IPS-NIHi7 (cell line): ENCODE data around the gene ACER1.
"Not testable (repeated sequence)": the region's sequence is repeated elsewhere in the genome, so short reads cannot be mapped to it uniquely, and the experiment has no call there.

Source experiments
- DNase-seq: peaks from one replicate; pipeline ENCODE4 v3.0.0; 2012; ENCODE audit warnings: mixed read lengths; ENCODE audit errors: extremely low spot score

ACER1 gene

GRCh38 chr19:6357174-6357573 is 23.8 kb upstream of the ACER1 start:
- no peak for DNase-seq

- not testable (repeated sequence) for DNase-seq
These were observed 22.1 kb upstream of the ACER1 start for GRCh38 chr19:6355321-6356040.

GRCh38 chr19:6354098-6354674 is 20.8 kb upstream of the ACER1 start:
- no peak for DNase-seq

- no peak for DNase-seq
These were observed 19.2 kb upstream of the ACER1 start for GRCh38 chr19:6352381-6353165.

- no peak for DNase-seq
These were observed 17.3 kb upstream of the ACER1 start for GRCh38 chr19:6350688-6351087.

- not testable (repeated sequence) for DNase-seq
These were observed 15.9 kb upstream of the ACER1 start for GRCh38 chr19:6349271-6349670.

- no peak for DNase-seq
These were observed 10.1 kb upstream of the ACER1 start for GRCh38 chr19:6343462-6343861.

- peak; percentile 20 for DNase-seq
These were observed 7.2 kb upstream of the ACER1 start for GRCh38 chr19:6340493-6341201.

GRCh38 chr19:6334490-6335285 is 1.3 kb upstream of the ACER1 start:
- DNase-seq: no peak

GRCh38 chr19:6326815-6327214 is 6.6 kb downstream of the ACER1 start:
- DNase-seq: no peak

GRCh38 chr19:6325614-6326013 is 7.8 kb downstream of the ACER1 start:
- no peak for DNase-seq

GRCh38 chr19:6324757-6325156 is 8.7 kb downstream of the ACER1 start:
- no peak for DNase-seq

- DNase-seq: no peak
These were observed 11.1 kb downstream of the ACER1 start for GRCh38 chr19:6322284-6322683.

GRCh38 chr19:6319376-6319775 is 14.0 kb downstream of the ACER1 start:
- no peak for DNase-seq

- DNase-seq: no peak
These were observed 14.6 kb downstream of the ACER1 start for GRCh38 chr19:6318772-6319171.

GRCh38 chr19:6315646-6316045 is 17.8 kb downstream of the ACER1 start:
- not testable (repeated sequence) for DNase-seq

GRCh38 chr19:6313398-6313969 is 19.9 kb downstream of the ACER1 start:
- no peak for DNase-seq

GRCh38 chr19:6312018-6312417 is 21.4 kb downstream of the ACER1 start:
- no peak for DNase-seq

- DNase-seq: no peak
These were observed 35.0 kb downstream of the ACER1 start for GRCh38 chr19:6298413-6298812.

- DNase-seq: no peak
These were observed 36.2 kb downstream of the ACER1 start for GRCh38 chr19:6297202-6297601.

GRCh38 chr19:6292006-6292405 is 41.4 kb downstream of the ACER1 start:
- no peak for DNase-seq
